ENCODE data around the gene ADORA1. TPM values are rescaled to one million over a fixed set of nuclear protein-coding genes. Genes with fewer than 3 reads are reported as not detected.

ADORA1 gene
- total RNA-seq, 2 experiments from 2014 or later: not detected

GRCh38 chr1:203147376-203147775 is 19.9 kb downstream of the ADORA1 start:
- DNase-seq (no peak), ATAC-seq (ENCODE audit: poor library complexity) (no peak)
- TF ChIP-seq, protein P1, sequence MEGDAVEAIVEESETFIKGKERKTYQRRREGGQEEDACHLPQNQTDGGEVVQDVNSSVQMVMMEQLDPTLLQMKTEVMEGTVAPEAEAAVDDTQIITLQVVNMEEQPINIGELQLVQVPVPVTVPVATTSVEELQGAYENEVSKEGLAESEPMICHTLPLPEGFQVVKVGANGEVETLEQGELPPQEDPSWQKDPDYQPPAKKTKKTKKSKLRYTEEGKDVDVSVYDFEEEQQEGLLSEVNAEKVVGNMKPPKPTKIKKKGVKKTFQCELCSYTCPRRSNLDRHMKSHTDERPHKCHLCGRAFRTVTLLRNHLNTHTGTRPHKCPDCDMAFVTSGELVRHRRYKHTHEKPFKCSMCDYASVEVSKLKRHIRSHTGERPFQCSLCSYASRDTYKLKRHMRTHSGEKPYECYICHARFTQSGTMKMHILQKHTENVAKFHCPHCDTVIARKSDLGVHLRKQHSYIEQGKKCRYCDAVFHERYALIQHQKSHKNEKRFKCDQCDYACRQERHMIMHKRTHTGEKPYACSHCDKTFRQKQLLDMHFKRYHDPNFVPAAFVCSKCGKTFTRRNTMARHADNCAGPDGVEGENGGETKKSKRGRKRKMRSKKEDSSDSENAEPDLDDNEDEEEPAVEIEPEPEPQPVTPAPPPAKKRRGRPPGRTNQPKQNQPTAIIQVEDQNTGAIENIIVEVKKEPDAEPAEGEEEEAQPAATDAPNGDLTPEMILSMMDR (IDR thresholded peaks at IDR 0.05): no peak
- H3K4me1 ChIP-seq (ENCODE audit: insufficient read depth, low read length): no peaks in the 10 kb centered on the region
- Mint-ChIP-seq H3K4me1 (ENCODE audit: low read depth) (no peaks in the 10 kb centered on the region), H3K27ac (no peak overlapping the region), H3K27me3 (no peaks in the 10 kb centered on the region), H3K9me3 (no peaks in the 10 kb centered on the region), H3K4me3 (no peak overlapping the region), H3K36me3 (ENCODE audit: low read depth) (no peaks in the 10 kb centered on the region)
- ChIA-PET POLR2A (no interaction called here), CTCF (no interaction called here)
- peaks cover 0 to 2% of the 10 kb centered on the region in 2 experiments for H3K27me3 ChIP-seq (ENCODE audit: control insufficient read depth in 1 of 2, insufficient read depth in 2 of 2, low read length in 2 of 2)
- H3K4me3 ChIP-seq (ENCODE audit: low read length): no peak overlapping the region
- H3K36me3 ChIP-seq (ENCODE audit: insufficient read depth, low read length): no peaks in the 10 kb centered on the region
- H3K27ac ChIP-seq (ENCODE audit: low read depth in 1 of 2, low read length in 2 of 2): no peak overlapping the region
- peaks cover 0 to 7% of the 10 kb centered on the region in 2 experiments for H3K9me3 ChIP-seq (ENCODE audit: control insufficient read depth in 1 of 2, insufficient read depth in 1 of 2, low read length in 2 of 2)
- intact Hi-C loops (cut with DNase I, micrococcal nuclease): no loop called here

DNA sequence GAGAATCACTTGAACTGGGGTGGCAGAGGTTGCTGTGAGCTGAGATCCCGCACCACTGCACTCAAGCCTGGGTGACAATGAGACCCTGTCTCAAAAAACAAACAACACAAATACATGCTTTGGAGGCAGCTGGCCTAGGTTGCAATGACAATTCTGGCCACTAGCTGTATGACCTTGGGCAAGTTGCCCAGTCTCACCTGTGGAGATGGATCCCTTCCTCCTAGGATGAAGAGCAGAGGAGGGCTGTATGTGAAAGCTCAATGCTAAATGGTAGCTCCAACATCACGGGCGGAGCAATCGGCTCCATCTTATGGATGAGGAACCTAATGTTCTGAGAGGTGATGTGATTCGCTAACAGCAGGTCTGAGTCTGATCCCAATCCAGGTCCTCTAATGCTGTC is 20.6 kb downstream of the ADORA1 start:
- Histone ChIP-seq H3K36me3 (ENCODE audit: insufficient read depth, low read length) (no peaks in the 10 kb centered on the region), H3K4me3 (ENCODE audit: low read length) (no peak overlapping the region), H3K4me1 (ENCODE audit: insufficient read depth, low read length) (no peaks in the 10 kb centered on the region), H3K27ac (ENCODE audit: low read depth in 1 of 2, low read length in 2 of 2) (no peak overlapping the region), H3K27me3 (ENCODE audit: control insufficient read depth in 1 of 2, insufficient read depth in 2 of 2, low read length in 2 of 2) (peaks cover 0 to 1% of the 10 kb centered on the region in 2 experiments), H3K9me3 (ENCODE audit: control insufficient read depth in 1 of 2, insufficient read depth in 1 of 2, low read length in 2 of 2) (peaks cover 0 to under 1% of the 10 kb centered on the region in 2 experiments)
- DNase-seq: no peak
- POLR2A ChIA-PET: no interaction called here
- no peak overlapping the region for H3K4me3 Mint-ChIP-seq
- no peaks in the 10 kb centered on the region for H3K9me3 Mint-ChIP-seq
- TF ChIP-seq, protein P1 (IDR thresholded peaks at IDR 0.05): no peak
- H3K27ac Mint-ChIP-seq: no peak overlapping the region
- CTCF ChIA-PET: no interaction called here
- intact Hi-C loops (cut with DNase I, micrococcal nuclease): no loop called here
- H3K4me1 Mint-ChIP-seq (ENCODE audit: low read depth): no peaks in the 10 kb centered on the region
- no peaks in the 10 kb centered on the region for H3K27me3 Mint-ChIP-seq
- no peaks in the 10 kb centered on the region for H3K36me3 Mint-ChIP-seq (ENCODE audit: low read depth)
- ATAC-seq (ENCODE audit: poor library complexity): no peak

DNA sequence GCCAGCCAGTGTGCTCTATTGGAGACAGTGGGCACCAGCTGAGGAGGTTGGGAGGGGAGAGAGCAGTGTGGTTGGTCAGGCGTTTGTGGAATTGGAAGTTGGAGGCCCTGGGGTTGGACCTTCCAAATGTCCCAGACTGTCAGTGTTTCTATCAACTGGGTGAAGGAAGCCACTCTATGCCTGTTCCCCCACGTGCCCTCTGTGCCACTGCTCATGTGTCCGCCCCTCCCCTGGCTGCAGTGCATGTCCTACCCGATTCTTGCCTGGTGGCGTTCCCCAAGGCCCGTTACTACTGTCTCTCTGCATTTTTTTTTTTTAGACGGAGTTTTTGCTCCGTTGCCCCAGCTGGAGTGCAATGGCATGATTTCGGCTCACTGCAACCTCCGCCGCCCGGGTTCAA is 21.1 kb downstream of the ADORA1 start:
- ChIA-PET POLR2A (no interaction called here), CTCF (no interaction called here)
- Histone ChIP-seq H3K27ac (ENCODE audit: low read depth in 1 of 2, low read length in 2 of 2) (no peak overlapping the region), H3K36me3 (ENCODE audit: insufficient read depth, low read length) (no peaks in the 10 kb centered on the region), H3K4me3 (ENCODE audit: low read length) (no peak overlapping the region), H3K9me3 (ENCODE audit: control insufficient read depth in 1 of 2, insufficient read depth in 1 of 2, low read length in 2 of 2) (no peaks in the 10 kb centered on the region), H3K4me1 (ENCODE audit: insufficient read depth, low read length) (no peaks in the 10 kb centered on the region), H3K27me3 (ENCODE audit: control insufficient read depth in 1 of 2, insufficient read depth in 2 of 2, low read length in 2 of 2) (no peaks in the 10 kb centered on the region)
- no peaks in the 10 kb centered on the region for H3K27me3 Mint-ChIP-seq
- no peaks in the 10 kb centered on the region for H3K36me3 Mint-ChIP-seq (ENCODE audit: low read depth)
- TF ChIP-seq, protein P1 (IDR thresholded peaks at IDR 0.05): no peak
- intact Hi-C loops (cut with DNase I, micrococcal nuclease): no loop called here
- no peak overlapping the region for H3K4me3 Mint-ChIP-seq
- H3K9me3 Mint-ChIP-seq: no peaks in the 10 kb centered on the region
- no peaks in the 10 kb centered on the region for H3K4me1 Mint-ChIP-seq (ENCODE audit: low read depth)
- no peak overlapping the region for H3K27ac Mint-ChIP-seq
- ATAC-seq (ENCODE audit: poor library complexity): no peak
- DNase-seq: no peak
